RPMI8226 (cell line): ENCODE results near the gene FAM149A.

ENCODE experiments used
- DNase-seq: peaks from one replicate; pipeline ENCODE4 v3.0.0-alpha.2; 2015

The FAM149A gene

DNA sequence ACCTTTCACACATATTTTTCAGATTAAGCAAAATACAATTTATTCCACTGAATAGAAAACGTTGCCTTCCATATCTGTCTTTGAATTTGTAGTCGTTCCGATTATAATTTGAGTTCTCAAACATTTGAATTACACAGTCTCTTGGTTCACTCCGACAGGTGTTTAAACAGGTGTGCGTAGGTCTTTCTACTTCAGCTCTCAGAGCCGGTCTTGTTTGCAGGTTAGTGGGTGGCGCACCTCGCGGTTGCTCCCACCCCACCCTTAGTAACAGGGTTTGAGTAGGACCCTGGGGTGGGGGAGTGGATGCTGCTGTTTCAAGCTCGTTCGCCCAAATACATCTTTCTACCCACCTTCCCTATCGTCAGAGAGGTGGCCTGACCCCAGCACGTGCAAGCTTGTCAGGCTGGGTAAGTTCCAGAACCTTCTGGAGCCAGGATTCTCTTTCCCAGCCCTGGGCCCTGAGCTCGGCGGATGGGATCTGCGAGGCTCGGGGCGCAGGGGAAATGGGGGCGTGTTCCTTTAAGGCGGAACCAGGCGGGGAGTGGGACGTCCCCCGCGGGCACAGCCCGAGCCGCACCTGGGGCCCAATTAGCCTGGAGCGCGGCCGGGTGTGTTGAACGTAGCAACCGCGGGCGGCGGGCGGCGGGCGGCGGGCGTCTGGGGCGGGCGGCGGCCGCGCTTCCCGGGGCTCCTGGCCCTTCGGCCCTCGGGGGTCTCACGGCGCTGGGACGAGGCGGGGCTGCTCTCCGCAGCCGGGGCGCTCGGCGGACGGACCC is at the start of gene FAM149A:
FAM149A (plus strand) TSS at position 591 of the 776 bp plus-strand sequence.
- DNase-seq: peak; percentile 77

- no peak for DNase-seq
These were observed 46.1 kb upstream of the FAM149A start for GRCh38 chr4:186058253-186058979.

- DNase-seq: no peak
These were observed 45.6 kb upstream of the FAM149A start for GRCh38 chr4:186058980-186059316.

DNA sequence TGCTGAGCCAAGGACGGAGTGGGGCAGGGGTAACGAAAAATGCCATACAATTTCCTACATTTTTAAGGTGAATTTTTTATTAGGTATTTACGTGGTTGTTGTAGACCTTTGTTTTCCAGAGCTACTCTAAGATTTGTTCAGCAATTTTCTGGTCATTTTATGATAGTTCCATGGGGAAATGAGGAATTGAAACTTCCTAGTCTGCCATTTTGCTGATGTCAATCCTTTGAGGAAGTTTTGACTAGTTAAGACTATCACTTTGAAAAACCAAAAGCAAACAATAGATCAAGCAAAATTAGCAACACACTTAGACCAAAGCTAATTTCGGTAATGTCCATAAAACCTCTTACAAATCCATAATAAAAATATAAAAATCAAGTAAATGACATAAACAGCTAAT is 42.6 kb upstream of the FAM149A start:
- DNase-seq: peak; percentile 52

DNA sequence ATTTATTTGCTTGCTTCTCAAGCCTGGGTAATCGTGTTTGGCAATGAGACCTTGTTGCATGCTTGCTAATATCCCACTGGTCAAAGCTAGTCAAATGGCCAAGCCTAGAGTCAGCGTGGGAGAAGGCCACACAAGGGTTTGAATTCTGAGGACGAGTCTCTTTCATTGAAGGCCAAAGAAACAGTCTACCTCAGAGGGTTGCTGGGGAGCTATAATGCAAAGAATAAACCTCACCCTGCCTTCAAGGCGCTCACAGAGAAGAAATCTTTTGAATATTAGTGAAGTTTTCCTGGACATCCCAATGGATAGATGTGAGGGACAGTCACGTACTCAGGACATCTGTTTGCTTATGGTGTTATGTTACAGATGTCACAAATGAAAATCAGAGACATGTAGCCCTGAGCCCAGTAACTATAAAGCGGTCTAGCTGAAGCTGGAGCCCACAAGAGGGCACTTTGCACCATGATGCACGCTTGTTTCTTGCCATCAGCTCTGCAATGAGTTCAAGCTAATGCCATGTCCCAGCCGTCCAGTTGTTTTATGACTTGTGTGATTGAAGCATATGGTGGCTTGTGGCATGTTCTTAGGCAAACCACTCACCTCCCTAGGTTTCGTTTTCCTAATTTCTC is 36.6 kb upstream of the FAM149A start:
- DNase-seq: peak; percentile 34

- peak; percentile 11 for DNase-seq
These were observed 35.7 kb upstream of the FAM149A start, which contains the start of gene TLR3 for GRCh38 chr4:186068581-186069348. Gene TLR3, plus strand, starts transcription at chr4:186069156. Its CDS starts 7,464 bp downstream, at chr4:186076620.

GRCh38 chr4:186069729-186070128 is 34.8 kb upstream of the FAM149A start:
- DNase-seq: no peak

GRCh38 chr4:186072516-186072915 is 32.0 kb upstream of the FAM149A start:
- DNase-seq: no peak

DNA sequence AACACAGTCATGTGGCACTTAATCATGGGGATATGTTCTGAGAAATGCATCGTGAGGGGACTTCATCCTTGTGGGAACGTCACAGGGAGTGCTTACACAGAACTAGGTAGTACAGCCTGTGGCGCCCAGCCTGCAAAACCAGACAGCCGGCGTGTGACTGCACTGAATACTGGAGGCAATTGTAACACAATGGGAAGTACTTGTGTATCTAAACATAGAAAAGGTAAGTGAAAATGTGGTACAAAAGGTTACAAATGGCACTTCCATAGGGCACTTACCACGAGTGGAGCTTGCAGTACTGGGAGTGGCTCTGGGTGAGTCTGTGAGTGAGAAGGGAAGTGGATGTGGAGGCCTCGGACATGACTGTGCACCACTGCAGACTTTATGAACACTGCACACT is 30.3 kb upstream of the FAM149A start:
- DNase-seq: no peak

DNA sequence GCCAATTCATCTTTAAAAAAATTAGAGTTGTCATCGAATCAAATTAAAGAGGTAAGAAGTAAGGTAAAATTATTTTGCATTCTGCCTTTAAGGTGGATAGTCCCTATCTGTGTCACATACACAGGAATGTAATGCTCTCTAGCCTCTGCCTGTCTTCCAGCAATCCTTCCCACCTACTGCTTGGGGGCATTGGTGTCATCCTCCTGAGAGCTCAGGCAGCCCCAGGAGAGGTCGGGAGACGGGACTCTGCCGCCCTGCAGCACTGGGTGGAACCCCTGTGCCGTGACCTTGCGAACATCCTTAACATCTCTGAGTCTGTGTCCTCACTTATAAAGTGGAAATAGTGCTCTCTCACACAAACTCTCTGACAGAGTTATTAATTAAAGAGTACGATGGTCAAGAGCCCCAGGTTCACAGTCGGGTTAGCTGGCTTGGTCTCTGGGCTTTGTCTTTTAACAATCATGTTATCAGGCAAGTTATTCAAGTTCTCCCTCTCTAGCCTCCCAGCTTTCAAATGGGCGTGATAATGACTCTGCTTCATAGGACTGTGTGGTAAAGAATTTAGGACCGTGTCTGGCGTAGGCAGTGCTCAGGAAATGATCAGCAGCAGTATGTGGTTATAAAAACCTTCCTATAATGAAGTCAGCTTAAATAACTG is 25.4 kb upstream of the FAM149A start:
- DNase-seq: no peak

- DNase-seq: no peak
These were observed 24.8 kb upstream of the FAM149A start for GRCh38 chr4:186079694-186080093.

- no peak for DNase-seq
These were observed 23.2 kb upstream of the FAM149A start for GRCh38 chr4:186081202-186081807.

GRCh38 chr4:186082221-186082620 is 22.3 kb upstream of the FAM149A start:
- no peak for DNase-seq

DNA sequence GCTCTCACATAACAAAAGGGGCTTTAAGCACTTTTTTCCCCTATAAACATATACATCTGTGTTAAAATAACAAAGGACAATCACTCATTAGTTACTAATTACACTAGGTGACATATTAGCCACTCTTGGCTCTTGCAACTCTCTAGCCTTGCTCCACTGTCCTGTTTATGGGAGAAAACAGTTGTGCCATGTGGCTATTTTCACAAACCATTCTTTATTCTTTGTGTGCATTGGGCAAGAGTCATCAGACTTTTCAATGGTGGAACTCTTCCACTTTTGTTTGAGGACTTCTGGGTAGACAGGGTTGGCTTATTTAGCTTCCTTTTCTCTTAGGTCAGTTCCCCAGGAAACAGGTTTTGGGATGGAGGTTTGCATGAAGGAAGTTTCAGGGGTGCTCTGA is 16.0 kb upstream of the FAM149A start:
- no peak for DNase-seq

DNA sequence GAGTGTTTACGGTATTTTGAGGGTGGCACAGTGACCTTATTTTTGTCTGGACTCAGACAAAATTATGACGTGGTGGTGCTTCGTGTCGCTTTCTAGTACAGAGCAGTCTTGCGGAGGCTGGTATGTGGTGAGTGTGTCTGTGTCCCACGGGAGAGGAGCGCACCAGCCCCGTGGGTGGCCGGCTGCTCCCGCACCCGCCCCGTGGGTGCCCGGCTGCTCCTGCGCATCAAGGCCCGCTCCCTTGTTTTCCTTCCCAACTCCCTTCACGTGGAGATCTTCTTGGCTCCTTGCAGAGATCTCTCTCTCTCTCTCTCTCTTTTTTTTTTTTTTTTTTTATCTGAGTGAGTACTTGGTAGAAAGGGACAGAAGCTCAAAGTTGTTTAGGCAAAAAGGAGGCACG is 12.2 kb upstream of the FAM149A start:
- DNase-seq: no peak

DNA sequence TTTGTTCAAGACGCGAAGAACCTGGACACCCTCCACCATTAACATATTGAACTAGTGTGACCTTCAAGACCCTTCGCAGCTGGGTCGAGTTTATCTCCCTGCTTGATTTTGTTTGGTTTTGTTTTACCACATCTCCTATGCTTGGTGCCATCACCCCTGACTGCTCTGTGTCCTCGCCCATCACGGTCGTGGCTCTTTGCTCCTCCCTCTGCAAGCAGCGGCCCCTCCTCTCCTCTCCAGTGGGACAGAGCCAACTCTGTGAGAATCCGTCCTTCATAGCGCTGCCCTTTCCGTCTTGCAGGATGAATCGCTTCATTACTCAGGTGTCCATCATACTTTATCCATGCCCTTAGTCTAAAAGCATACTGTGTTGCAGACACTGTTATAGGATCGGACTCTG is 9.1 kb upstream of the FAM149A start:
- peak; percentile 3 for DNase-seq

DNA sequence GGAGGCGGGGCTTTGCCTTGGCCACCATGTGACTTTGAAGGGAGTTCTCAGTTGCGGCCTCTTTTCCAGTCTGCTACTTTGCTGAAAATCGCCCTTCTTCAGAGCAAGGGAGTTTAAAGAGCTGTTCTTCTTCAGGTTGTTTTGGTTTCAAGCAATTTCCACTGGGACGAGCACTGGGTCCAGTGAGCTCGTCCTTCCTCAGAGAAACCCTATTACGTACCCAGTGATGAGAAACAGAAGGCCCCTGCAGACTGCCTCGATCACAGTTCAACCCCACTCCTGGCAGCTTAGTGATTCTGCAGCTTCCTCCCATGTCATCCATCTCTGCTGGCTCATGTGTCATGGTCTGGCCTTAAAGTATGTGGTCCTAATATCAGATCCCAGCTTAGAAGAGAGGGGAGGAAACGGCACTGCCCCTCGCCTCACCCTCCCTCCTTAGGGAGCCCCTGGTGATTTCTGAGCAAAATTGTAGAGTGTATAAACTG is 7.8 kb upstream of the FAM149A start:
- no peak for DNase-seq

GRCh38 chr4:186097386-186097785 is 7.1 kb upstream of the FAM149A start:
- DNase-seq: no peak

DNA sequence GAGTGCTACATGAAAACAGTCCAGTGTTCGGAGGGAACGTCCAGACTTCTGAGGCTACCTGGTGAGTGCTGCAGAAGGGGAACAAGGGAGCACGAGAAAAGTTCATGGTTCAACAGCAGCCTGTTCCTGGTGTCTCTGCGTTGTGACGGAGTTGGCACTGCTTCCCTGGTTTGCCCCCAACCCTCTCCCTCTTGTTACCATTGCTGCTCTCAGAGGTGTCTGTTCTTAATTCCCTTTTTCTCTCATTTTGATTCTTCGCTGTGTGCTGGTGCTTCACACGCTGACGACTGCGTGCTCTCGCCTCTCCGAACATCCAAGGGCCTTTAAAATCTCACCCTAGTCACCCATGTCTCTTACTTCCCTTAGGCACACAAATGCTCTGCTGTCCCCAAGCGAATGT is 1.6 kb upstream of the FAM149A start:
- no peak for DNase-seq

DNA sequence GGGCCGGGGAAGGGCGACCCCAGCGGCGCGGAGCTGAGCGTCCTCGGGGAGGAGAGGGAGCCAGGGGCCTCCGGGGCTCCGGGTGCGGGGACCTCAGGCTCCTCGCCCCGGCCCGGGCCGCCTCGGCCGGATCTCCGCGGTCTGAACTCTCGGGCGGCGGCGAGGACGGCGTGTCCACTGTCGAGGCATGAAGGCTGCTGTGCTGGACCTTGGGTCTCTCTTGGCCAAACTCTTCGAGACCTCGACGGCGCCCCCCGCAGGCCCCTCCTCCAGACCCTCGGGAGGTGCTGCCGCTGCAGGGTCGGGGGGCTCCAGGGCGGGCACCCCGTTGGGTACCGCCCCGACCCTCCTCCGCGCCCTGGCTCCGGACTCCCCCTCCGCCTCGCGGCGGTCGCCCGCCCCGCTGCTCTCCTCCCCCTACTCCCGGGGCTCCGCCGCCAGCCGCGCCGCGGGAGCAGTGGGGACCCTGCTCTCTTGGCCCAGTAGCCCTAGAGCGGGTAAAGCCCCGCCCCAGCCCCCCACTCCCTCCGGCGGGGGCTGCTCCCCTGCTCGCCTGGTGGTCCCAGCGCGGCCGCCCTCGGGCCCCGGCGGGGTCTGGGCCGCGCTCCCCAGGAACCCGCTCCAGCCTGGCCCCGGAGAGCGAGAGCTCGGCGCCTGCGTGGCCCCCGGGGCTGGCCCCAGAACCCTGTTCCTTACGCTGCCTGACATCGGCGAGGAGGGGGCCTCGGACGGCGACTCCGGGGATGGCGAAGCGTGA is 564 bp downstream of the FAM149A start:
- DNase-seq: peak; percentile 5

DNA sequence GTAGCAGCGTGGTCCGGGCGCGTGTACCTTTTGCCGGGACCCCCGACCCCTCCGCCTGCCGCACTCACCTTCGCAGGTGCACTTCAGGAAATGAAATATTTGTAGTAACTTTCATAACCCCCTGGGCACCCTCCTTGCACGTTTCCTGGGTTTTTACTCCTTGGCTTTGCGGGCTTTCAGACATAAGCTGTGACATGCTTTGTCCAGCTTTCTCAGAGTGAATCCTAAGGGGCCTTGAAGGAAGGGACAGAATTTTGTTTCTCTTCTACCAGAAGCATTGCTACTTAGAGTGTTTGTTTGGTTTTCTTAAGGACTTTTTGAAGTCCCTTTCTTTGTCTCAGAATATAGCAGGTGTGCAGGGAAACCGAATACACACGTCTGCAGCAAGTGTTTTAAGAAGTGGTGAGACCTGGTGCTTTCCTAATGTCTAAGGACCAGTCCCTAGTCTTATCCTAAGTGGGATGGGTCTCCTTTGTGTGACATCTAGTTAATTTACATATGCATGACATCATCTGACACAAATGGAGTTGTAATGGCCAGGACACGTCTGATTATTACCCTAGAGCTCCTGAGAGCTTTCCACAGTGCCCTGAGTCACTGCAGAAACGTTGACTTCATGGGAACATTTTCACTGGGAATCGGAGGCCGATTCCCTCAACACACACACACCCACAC is 1.3 kb downstream of the FAM149A start:
- DNase-seq: peak; percentile 44
